ENCODE results near the gene POLR3E.
"Not testable (repeated sequence)": the region's sequence is repeated elsewhere in the genome, so short reads cannot be mapped to it uniquely, and the experiment has no call there.

The POLR3E gene

GRCh38 chr16:22368200-22368826, 71.1 kb downstream of the POLR3E start:
- not testable (repeated sequence) for DNase-seq

- DNase-seq, result peak in 1 of 2 donors; percentile 46
Measured at GRCh38 chr16:22369221-22369811, 72.1 kb downstream of the POLR3E start.

- no peak for DNase-seq
Measured at GRCh38 chr16:22370038-22370820, 73.0 kb downstream of the POLR3E start.

GRCh38 chr16:22372882-22373661, 75.9 kb downstream of the POLR3E start:
- DNase-seq, result no peak

- peak; percentile 5 to 33 for DNase-seq
Measured at GRCh38 chr16:22373662-22374310, 76.6 kb downstream of the POLR3E start.

GRCh38 chr16:22374311-22375116, 77.3 kb downstream of the POLR3E start, which contains the start of gene CDR2:
TSS of gene CDR2 (minus strand) at chr16:22374619. CDS start at chr16:22374309, 310 bp downstream.
- peak; percentile 98 to 99 for DNase-seq

GRCh38 chr16:22375117-22375962, 78.1 kb downstream of the POLR3E start:
- DNase-seq, result no peak

- DNase-seq, result no peak
Measured at GRCh38 chr16:22375963-22376640, 78.9 kb downstream of the POLR3E start.

- DNase-seq, result no peak
Measured at GRCh38 chr16:22379656-22380055, 82.4 kb downstream of the POLR3E start.

- DNase-seq, result no peak
Measured at GRCh38 chr16:22380529-22380928, 83.3 kb downstream of the POLR3E start.

- DNase-seq, result no peak
Measured at GRCh38 chr16:22381392-22381791, 84.2 kb downstream of the POLR3E start.

- DNase-seq, result no peak
Measured at GRCh38 chr16:22383827-22384226, 86.6 kb downstream of the POLR3E start.
